Fibroblast of skin of abdomen (primary cell): ENCODE data around the gene PSPH. TPM values are rescaled to one million over a fixed set of nuclear protein-coding genes. Genes with fewer than 3 reads are reported as not detected.
"Not testable (repeated sequence)": the region's sequence is repeated elsewhere in the genome, so short reads cannot be mapped to it uniquely, and the experiment has no call there.

ENCODE experiments used
- DNase-seq: peaks from one replicate; pipeline ENCODE4 v3.0.0-alpha.2; 2013
- polyA plus RNA-seq, 2 experiments: library from polyadenylated mRNA; unstranded; fragments of 120-200 nt; gene quantifications; one replicate each; pipeline ENCODE4 v1.2.1, GENCODE V29; 2013; ENCODE audit not compliant: insufficient read length in 2 of 2

The PSPH gene
- 82.4 TPM for polyA plus RNA-seq (2013, experiment 1 of 2; ENCODE audit: insufficient read length)
- polyA plus RNA-seq (2013, experiment 2 of 2; ENCODE audit: insufficient read length) = 83.5 TPM

- DNase-seq = peak; percentile 99
These were observed at the start of gene PSPH, which contains the start of gene CCT6A for GRCh38 chr7:56051339-56052191. Gene PSPH (minus strand): TSS chr7:56051444. CDS start chr7:56021212, 30,232 bp downstream. Gene CCT6A (plus strand): TSS chr7:56051765. CDS start chr7:56051849, 84 bp downstream.

DNA sequence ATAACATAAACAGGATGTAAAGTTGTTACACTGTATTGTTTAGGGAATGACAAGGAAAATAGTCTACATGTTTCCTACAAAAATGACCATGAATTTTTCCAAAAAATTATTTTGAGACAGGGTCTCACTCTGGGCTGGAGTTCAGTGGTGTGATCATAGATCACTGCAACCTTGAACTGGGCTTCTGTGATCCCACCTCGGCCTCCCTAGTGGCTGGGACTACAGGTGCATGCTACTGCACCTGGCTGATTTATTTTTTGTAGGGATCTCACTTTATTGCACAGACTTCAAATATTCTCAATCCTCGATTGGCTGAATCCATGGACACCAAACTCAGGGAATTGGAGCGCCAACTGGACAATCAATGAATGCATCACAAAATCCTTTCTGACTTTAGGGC is 48.4 kb upstream of the PSPH start:
- no peak for DNase-seq

GRCh38 chr7:56098187-56099008 is 47.2 kb upstream of the PSPH start:
- not testable (repeated sequence) for DNase-seq

DNA sequence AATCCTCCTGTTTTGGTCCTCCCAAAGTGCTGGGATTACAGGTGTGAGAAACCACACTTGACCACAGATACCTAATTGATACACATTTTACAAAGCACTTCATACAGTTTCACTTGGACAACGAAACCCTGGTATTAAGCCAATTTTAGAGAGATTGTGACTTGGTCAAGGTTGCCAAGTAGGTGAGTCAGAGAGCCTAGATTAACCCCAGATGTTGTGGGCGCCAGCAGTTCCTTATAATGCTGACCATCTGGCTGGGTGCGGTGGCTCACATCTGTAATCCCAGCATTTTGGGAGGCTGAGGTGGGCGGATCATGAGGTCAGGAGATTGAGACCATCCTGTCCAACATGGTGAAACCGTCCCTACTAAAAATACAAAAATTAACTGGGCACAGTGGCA is 46.5 kb upstream of the PSPH start:
- peak; percentile 89 for DNase-seq

GRCh38 chr7:56092789-56093531 is 41.7 kb upstream of the PSPH start, which contains the start of gene PHKG1:
Gene PHKG1 (minus strand): TSS chr7:56092952. CDS start chr7:56088941, 4,011 bp downstream.
- DNase-seq = peak; percentile 73

GRCh38 chr7:56092388-56092787 is 41.1 kb upstream of the PSPH start:
- not testable (repeated sequence) for DNase-seq

DNA sequence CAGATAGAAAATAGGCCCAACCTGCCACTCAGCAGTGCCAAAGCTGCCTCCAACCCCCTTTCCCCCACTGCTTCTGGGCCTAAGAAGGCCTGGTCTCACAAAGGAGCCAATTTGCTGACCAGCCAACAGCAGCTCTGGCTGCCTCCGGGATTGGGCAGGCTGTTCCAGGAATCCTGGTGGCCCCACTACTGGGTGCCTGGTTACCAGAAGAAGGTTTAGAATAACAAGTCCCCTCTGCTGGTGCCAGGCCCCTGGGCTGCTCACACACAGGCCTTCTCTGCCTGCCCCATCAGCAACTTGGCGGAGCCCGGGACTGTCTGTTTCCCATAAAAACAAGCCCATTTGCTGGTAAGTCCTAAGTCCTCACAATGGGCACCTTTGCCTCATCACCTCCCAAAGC is 40.3 kb upstream of the PSPH start:
- no peak for DNase-seq

DNA sequence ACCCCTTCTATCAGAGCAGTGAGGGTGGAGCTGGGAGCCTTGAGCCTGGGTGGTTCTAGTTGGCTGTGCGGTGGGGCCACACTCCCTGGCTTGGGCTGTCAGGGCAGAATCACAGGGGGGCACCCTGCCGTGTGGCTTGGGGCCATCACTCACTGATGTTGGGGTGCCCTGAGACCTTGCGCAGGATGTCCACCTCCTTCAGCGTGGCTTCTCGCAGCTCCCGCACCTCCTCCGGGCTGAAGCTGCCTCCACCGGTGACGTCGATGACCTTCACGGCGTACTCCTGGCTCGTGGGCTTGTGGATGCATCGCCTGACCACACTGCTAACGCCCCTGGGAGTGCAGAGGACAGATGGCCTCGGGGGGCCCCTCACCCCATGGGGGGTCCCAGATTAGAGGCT is 36.2 kb upstream of the PSPH start:
- DNase-seq = no peak

DNA sequence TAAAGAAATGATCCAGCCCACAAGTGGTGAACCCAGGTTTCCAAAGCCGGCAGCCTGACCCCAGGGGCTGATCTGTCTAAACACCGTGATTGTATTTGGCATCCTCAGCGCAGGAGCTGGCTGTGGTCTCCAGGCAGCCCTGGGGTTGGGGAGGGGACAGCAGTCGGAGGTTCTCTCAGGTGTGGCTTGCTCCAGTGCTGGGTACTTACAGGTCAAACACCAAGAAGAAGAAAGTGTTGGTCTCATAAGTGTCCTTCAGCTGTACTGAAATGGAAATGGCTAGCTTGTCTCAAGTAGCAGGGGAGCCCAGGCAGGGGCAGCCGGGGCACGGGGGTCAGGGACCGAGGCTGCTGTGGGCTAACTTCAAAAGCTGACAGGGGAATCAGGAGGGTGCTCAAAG is 35.5 kb upstream of the PSPH start:
- DNase-seq = no peak

GRCh38 chr7:56083150-56083785 is 32.0 kb upstream of the PSPH start:
- no peak for DNase-seq

GRCh38 chr7:56081626-56082340 is 30.5 kb upstream of the PSPH start:
- DNase-seq = no peak

GRCh38 chr7:56080726-56081435 is 29.6 kb upstream of the PSPH start:
- not testable (repeated sequence) for DNase-seq

GRCh38 chr7:56079450-56080185 is 28.4 kb upstream of the PSPH start:
- peak; percentile 28 for DNase-seq

DNA sequence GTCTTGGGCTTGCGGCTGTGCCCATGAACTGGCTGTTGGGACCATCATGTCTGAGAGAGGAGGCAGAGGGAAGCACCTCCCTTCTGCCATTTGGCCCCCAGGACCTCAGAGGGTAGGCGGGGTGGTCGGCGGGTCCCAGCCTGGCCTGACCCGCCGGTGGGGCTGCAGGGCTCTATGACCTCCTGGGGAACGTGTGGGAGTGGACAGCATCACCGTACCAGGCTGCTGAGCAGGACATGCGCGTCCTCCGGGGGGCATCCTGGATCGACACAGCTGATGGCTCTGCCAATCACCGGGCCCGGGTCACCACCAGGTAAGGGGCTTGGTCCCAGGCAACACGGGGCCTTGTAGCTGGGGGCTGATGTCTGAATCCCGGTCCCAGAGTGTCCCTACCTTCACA is 27.0 kb upstream of the PSPH start:
- DNase-seq = no peak

GRCh38 chr7:56077681-56078080 is 26.4 kb upstream of the PSPH start:
- DNase-seq = no peak

DNA sequence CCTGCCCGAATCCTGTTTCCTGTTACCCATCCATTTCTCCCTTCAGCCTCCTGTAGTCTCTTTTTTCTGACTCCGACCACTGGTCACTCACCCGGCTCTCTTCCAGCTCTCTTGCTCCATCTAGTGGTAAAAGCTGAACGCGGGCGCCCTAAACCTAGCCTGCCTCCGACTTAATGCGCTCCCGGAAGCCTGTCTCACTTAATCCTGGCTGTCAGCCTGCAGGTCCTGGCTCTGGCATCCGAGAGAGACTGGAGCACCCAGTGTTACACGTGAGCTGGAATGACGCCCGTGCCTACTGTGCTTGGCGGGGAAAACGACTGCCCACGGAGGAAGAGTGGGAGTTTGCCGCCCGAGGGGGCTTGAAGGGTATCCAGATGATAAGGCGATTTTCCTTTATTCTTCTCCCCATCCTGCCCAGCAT is 23.1 kb upstream of the PSPH start:
- peak; percentile 75 for DNase-seq

DNA sequence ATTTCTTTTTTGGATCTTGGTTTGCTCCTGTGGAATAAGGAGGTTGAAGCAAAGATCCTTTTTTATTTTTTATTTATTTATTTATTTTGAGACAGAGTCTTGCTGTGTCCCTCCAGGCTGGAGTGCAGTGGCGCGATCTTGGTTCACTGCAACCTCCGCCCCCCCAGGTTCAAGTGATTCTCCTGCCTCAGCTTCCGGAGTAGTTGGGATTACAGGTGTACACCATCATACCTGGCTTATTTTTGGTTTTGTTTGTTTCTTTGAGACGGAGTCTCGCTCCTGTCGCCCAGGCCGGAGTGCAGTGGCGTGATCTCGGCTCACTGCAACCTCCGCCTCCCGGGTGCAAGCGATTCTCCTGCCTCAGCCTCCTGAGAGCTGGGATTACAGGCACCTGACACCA is 15.1 kb upstream of the PSPH start:
- DNase-seq = not testable (repeated sequence)

- peak; percentile 88 for DNase-seq
These were observed 12.8 kb upstream of the PSPH start, which contains the start of gene SUMF2 for GRCh38 chr7:56063882-56064625. Gene SUMF2 (plus strand): TSS chr7:56064286. CDS start chr7:56064312, 26 bp downstream.

DNA sequence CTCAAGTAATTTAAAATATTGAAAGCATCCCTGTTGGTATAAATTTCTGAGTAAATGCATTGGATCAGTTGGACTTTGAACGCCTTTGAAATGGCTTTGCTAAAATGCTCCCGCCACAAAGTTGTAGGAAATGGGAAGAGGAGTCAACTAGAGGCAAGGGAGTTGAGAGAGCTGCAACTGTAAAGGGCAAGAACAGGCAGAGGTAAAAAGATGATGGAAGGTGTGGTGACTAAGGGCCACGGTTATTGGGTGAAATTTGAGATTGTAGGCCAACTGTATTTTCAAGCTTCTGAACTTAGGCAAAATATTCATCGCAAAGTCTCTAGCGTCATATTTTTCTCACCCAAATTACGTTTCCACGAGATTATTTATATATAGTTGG is 12.2 kb upstream of the PSPH start:
- no peak for DNase-seq
